SHP77 treated with DMSO at 0.1 percent for 48 hours (cell line): ENCODE data around the gene ZNF883.
A peak's percentile ranks its signal among the peaks of the same experiment; 100 is the strongest.
"Not testable (repeated sequence)": the region's sequence is repeated elsewhere in the genome, so short reads cannot be mapped to it uniquely, and the experiment has no call there.

Experiments
- DNase-seq: peaks from one replicate; lab custom pipeline; 2025; lab: John Stamatoyannopoulos, UW

Gene ZNF883

DNA sequence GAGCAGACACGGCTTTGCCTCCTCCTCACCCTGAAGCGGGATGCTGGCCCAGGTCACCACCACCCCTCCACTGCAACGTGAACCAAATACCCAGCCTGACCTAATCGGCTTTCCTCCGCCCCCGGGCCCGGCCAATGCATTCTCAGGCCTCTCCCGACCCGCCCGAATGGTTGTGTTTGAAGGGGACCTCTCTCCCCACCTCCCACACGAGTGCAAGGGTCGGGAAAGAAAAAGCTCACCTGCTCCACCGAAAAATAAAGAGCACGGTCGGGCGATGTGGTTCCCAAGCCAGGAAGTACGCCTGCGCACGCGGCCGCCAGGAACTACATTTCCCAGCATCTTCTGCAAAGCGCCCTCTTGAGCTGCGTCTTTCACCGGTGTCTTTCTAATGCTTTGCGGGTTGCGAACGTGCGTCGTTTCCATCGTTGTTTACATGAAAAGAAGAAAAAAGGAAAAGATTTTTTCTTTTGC lies at the start of gene ZNF883:
Gene ZNF883 (minus strand): TSS at position 282 of the 471 bp plus-strand sequence.
- no peak for DNase-seq

DNA sequence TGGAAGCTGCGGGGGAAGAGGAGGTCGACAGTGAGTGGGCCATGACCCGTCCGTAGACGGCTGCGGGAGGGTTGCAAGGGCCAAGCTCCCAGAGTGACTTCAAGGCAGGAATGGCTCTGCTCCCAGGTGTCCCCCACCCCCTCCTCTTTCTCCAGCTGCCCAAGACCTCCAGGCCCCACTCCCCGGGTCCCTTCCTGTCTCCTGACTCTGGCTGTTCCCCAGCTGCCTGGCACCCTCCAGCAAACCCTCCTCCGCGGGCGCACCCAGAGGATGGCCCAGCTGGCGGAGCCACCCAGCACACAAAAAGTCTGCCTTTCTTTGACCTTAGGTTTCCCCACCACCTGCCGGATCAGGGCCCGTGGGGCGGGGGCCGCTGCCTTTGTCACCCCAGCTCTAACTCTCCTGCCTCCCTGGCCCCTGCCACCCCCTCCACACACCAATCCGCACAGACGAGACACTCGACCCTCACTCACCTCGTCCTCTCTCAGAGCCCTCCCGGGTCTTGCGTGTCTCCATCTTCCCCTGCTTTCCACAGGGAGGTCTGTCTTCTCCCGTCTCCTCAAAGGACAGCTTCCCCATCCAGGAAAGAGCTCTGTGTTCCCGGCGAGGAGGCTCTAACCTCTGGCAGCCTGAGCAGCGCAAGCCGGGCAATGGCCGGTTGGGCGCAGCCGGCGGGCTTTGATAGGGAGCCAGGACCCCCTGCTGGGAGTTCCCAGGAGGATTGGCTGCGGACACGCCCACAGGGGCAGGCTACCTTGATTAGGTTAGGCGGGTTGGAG lies 49.3 kb upstream of the ZNF883 start:
- not testable (repeated sequence) for DNase-seq

DNA sequence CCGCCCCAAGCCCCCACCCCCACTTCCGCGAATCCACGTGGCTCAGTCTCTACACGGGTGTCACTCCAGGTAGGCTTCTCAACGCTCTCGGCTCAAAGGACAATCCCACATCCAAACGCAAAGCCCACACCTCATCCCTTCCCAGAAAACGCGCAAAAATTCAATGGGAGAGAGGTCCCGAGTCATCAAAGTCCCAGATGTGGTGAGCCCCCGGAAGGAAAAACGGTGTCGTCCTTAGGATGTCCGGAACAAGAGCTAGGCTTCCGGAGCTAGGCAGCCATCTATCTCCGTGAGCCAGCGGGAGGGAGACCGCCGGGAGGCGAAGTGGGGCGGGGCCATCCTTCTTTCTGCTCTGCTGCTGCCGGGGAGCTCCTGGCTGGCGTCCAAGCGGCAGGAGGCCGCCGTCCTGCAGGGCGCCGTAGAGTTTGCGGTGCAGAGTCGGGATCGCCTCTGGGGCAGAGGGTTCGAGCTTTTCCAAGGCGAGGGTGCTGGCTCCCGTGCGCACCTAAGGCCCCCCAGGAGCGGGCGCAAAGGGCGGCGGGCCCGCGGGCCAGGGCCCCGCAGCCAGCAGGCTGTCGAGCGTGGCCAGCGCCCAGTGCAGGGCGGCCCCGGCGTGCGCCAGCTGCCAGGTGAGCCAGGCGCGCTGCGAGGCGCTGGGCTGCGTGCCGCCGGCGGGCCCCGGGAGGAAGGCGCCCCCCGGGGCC lies 47.7 kb upstream of the ZNF883 start:
- DNase-seq = not testable (repeated sequence)

DNA sequence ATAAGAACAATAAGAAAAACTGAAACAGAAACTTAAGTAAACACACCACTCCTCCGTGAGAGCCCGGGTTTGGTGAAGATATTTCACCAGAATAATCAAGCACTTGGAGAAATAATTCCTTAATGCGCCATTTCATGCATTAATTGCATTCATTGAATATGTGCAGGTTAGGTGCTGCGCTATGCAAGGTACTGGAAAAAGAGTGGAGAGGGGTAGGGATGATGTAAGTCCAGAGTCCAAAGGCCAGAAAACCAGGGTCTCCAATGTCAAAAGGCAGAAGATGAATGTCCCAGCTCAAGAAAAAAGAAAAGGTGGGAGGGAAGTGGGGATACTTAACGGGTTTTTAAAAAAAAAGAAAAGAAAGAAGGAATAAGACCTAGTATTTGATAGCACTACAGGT lies 45.2 kb upstream of the ZNF883 start:
- no peak for DNase-seq

DNA sequence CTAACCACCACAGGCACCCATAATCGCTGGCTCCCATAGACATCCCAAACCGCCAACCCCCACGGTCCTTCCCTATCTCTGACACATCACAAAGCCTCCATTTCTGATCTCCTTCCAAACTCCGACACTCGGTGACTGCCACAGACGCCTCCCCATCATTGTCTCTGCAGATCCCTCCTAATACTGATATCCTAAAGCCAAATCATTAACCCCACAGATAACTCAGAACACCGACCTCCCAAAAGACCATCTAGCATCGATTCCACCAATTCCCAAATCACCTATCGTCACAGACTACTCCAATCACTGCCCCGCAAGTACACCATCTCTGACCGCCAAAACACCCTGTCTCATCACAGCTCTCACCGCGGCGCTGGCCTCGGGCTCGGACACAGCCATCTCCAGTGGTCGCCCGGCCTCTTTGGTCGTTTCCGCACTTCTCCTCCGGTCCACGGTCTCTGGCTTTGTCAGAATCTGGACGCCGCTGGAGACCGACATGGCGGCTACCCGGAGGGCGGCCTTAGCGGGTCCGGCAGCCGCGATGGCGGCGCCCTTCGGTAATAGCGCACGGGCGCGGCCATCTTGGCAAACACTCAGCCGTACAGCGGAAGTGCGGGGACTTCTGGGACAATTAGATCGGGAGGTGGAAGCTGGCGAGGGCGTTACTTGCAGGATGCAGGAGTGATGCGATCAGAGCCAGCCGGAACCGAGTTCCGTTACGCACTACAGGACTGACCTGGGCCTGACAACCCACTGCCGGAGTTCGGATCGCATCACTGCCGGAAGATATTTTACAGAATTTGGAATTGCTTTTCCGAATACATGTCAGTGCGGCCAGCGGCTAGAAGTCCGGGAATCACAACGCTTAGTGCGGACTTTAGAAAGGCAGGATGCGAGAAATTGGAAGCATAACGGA lies 44.5 kb upstream of the ZNF883 start, which contains the start of gene ZFP37:
Gene ZFP37 (minus strand): TSS at position 534 of the 916 bp plus-strand sequence. CDS start 36 bp downstream, at position 498.
- DNase-seq = peak; percentile 75

DNA sequence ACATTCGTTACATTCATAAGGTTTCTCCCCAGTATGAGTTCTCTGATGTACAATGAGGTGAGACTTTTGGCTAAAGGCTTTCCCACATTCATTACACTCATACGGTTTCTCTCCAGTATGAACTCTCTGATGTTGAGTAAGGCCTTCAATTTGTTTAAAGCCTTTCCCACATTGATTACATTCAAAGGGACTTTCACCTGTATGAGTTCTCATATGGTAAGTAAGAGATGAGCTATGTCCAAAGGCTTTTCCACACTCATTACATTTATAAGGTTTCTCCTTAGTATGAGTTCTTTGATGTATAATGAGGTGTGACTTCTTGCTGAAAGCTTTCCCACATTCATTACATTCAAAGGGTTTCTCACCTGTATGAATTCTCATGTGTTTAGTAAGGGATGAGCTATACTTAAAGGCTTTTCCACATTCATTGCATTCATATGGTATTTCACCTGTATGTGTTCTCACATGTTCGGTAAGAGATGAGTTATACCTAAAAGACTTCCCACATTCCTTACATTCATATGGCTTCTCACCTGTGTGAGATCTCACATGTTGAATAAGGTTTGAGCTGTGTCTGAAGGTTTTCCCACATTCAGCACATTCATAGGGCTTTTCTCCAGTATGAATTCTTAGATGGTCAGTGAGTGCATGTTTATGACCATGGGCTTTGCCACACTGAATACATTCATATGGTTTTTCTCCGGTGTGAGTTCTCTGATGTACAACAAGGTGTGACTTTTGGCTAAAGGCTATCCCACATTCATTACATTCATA lies 31.1 kb upstream of the ZNF883 start:
- no peak for DNase-seq

DNA sequence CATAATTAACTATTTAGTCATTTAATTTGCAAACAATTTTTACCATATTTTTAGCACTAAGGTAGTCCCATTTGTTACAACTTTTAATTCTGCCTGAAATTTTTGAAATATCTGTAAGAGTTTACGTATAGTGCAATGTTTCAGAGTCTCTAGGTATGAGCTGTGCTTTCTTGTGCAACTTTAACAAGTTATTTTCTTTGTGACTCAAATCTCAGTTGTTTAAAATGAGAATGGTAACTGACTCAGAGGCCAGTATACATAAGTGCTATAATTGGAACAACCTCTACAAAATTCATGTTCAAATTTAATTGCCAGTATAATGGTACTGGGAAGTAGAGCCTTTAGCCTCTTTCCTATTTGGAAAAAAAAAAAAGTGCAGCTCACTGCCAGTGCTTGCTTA lies 14.2 kb upstream of the ZNF883 start:
- DNase-seq = no peak

DNA sequence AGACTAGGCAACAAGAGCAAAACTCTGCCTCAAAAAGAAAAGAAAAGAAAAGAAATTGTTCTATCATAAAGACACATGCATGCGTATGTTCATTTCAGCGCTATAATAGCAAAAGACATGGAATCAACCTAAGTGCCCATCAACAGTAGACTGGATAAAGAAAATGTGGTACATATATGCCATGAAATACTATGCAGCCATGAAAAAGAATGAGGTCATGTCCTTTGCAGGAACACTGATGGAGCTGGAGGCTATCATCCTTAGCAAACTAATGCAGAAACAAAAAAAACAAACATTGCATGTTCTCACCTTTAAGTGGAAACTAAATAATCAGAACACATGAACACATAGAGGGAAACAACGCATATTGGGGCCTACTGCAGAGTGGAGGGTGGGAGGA lies 6.3 kb upstream of the ZNF883 start:
- DNase-seq = no peak

DNA sequence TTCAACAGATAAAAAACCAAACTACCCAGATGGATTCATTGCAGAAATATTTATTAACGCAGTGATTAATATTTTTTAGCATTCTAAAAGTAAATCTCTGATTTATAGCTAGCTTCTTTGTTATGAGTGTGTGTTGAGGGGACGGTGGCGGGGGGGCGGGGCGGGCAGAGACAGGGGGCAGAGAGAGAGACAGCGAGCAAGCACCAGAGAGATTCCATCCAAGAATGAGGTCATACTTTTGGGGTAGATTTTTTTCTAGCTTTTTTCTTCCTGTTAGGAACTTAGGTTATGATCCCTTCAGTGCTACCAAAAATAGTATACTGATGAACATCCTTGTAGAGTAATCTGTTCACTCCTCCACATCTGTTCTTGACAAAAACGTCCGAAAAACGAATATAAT lies 500 bp upstream of the ZNF883 start:
- no peak for DNase-seq

DNA sequence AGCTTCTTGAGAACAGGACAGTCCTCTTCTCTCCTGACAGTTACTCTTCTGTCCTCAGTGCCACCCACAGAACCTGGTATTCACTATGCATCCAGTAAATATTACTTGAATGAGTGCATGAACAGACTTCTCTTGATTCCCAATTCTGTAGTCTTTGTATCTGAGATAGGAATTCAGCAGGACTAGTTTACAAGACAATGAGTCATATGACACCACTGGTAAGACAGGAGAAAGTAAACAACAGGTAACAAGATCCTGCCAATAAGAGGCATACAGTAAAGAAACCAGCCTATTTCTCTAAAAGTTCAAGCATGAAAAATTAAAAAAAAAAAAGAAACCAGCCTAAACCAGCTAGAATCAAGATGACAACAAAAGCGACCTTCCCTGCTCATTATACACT lies 6.2 kb downstream of the ZNF883 start:
- no peak for DNase-seq

DNA sequence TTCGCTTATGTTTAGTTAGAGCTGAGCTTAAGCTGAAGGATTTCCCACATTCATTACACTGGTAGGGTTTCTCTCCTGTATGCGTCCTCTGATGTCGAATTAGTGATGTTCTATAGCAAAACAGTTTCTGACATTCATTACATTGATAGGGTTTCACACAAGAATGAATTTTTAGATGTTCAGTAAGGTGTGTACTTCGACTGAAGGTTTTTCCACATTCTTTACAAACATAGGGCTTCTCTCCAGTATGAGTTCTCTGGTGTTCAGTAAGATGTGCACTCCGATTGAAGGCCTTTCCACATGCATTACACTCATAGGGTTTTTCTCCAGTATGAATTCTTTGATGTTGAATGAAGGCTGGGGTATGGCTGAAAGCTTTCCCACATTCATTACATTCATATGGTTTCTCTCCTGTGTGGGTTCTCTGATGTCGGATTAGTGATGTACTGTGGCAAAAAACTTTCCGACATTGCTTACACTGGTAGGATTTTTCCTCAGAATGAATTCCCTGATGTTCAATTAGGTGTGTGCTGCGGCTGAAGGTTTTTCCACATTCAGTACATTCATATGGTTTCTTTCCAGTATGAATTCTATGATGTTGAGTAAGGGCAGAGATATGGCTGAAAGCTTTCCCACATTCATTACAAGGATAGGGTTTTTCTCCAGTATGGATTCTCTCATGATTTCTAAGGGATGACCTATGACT lies 14.6 kb downstream of the ZNF883 start:
- no peak for DNase-seq

DNA sequence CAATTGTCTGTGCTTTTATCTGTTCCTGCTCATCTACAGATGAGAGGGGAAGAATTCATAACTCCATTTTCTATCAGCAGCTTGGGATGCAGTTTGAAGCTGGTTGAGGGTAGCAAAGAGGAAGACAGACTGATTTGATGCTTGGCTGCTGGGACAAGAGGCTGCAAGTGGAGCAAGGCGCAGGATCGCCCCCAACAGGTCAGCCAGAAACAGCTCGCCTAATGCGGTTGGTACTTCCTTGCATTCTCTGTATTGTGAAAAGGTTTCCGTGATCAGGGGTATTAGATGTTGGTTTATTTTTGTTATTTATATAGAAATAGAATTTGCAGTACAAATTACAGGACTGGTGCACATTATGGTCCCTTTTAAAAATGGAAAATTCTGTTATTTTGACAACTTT lies 40.6 kb downstream of the ZNF883 start:
- no peak for DNase-seq

DNA sequence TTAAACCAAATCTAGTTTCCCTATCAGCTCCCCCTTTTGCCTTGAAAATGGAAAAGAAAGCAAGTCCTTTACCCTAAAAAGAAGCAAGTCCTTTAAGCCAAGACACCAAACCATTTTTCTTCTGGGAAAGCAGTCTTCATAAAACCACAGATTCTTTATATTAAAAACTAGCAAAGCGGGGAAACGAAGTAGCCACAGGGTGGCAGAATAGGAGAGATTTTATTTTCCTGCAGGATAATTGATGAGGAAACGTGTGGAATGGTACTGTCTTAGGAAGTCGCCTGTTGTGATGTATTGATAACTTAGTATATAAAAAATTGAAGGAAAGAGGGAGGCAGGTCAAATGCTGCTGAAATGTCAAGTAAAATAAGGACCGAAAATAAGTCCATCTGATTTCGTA lies 41.1 kb downstream of the ZNF883 start:
- no peak for DNase-seq

DNA sequence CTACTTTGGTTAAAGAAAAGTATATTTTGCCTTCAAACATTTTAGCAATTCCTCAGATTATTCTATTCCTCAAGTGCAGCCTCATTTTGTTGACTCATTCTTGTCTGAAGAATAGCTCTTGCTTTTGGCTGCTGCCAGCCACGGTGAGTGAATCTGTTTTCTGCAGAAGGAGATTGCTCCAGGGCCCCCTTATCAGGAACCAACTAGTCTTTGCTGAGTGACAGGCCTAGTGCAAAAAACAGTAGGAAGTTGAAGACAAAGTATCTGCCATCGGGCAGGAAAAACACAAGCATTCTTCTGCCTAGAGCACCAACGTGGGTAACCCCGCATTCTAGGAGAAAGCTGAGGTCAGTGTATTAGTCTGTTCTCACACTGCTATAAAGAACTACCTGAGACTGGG lies 42.3 kb downstream of the ZNF883 start:
- no peak for DNase-seq

DNA sequence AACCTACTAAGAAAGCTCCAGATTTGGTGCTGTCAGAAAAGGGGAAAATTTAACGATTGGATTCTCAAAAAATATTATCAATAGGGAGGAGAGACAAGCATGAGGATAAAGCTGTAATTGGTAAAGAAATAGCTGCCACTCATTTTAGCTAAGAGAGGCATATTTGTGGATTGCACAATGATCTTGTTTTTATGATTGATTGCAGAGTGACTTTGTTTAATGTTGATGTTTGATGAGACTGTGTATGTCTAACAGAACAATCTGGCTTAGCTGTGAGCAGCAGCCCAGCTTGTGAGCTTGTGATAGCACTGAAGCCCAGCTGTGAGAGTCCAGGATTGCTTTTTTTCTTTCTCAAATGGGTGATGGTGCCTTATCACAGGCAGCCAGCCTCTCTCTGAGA lies 56.4 kb downstream of the ZNF883 start:
- DNase-seq = no peak

DNA sequence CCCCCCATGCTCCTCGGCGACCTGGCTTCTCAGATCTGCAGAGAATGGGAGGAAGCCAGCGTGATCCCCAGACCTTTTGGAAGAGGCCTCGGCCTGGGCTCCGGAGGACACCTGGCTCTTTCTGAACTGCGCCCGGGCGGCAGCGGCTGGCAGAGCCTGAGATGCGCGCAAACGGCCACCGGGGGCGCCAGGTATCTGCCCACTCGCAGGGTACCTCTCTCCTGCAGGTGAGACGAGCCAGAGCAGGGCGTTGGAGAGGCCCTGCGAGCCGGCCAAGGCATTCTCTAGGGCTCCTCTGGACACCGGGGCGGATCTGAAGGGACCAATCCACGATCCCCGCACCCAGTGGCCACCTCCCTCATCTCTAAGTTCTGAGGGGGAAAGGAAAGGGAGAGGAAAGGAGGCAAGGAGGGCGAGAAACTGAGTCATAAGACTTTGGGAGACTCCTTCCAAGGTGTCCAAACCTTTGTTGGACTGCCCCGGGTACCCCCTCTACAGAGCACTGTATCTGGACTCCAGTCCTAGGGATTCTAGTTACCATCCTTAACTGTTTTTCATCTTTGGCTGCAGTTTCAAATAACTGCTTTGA lies 66.3 kb downstream of the ZNF883 start:
- DNase-seq = no peak

DNA sequence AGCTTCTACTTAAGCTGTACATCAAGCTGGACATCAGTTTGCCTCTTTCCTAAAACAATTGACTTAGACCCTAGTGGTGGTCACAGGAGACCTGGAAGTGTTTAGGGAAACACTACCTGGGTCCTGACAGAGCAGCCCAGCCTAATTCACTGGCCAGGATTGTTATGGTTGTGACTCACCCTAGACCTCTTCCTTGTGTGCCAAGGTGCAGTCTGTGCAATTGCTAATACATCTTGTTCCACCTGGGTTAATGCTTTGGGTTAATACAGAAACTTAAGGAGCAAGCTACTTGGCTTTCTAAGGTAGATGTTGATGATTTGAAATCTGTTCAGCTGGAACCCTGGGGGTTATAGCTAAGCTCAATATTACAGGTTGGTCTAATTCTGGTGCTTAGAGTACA lies 72.6 kb downstream of the ZNF883 start:
- DNase-seq = no peak

DNA sequence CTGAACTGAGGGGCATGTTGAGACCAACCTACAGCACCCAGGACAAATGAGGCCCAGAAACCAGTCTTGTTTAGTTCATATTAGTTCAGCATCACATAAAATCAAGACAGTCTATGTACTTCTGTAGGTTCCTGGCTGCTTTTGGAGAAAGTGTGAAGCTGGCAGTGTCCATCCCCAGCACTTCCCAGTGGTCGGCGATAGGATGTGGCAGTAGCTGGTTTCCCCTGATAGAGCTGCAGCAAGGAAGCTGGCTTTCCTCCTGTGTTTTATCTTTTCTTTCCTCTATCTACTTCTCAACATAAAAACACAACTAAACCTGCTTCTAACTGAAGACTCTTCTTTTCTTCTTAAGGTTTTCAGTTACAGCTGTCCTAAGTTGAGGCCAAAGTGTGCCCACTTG lies 78.3 kb downstream of the ZNF883 start:
- DNase-seq = no peak

DNA sequence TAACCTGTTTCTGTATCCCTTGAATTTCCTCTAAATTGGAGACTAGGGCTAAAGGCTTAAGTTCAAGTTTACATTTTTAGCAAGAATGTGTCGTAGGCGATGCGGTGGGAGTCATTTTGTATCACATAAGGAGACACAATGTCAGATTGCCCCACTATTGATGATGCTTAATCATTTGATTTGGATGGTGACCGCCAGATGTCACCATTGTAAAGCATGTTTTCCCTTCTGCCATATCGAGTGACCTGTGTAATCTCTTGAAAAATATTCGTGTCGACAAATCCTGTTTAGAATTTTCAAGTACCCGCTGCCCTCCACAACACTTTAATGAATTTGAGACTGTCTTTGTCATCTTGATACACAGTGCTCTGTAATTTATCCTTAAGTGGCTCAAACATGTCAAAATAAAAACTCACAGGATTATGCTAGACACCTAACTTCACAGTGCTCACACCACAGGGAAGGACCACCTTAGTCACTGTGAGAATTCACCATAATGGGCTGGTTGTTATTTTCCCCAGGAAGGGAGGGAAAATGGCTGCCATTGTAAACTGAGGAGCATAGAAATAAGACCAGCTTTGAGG lies 86.8 kb downstream of the ZNF883 start:
- DNase-seq = peak; percentile 39

DNA sequence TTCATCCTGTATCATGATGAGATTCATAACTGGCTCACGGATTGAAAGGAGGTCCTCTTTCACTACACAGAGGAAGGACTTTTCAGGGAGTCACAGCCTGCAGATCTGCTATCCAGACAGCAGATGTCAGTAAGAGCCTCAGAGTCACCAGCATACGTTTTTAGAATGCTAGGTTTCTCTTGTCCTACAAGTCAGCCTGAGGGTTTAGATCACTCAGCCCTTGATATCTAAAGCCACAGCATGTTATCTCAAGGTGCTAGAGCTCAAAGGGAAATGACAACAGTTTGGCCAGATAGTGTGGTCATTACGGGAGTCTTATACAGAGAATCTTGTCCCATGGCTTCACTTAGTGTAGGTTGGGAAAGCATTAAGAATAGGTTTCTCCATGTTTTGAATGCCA lies 90.4 kb downstream of the ZNF883 start:
- no peak for DNase-seq
